Activated CD4-positive, alpha-beta memory T cell treated with anti-CD3 and anti-CD28 coated beads for 36 hours (primary cell): Measurements from ENCODE around the gene LRRC58. TPM values are rescaled to one million over a fixed set of nuclear protein-coding genes. Genes with fewer than 3 reads are reported as not detected.
"Not testable (repeated sequence)": the region's sequence is repeated elsewhere in the genome, so short reads cannot be mapped to it uniquely, and the experiment has no call there.

Experiments used
- CTCF ChIA-PET: fragments of 350-600 bp; sonication (Branson Sonifier 250); formaldehyde crosslinking; loops from one replicate; lab custom pipeline; 2021; ENCODE audit warnings: antibody characterized with exemption, inconsistent platforms; lab: Charles Lee
- POLR2A ChIA-PET: fragments of 350-600 bp; sonication (Branson Sonifier 250); formaldehyde crosslinking; loops from one replicate; lab custom pipeline; 2021; ENCODE audit warnings: antibody characterized with exemption; lab: Charles Lee
- DNase-seq: peaks from one replicate; pipeline ENCODE4 v3.0.0-alpha.2; 2020
- H3K27ac Mint-ChIP-seq: one replicate; pipeline ENCODE4 v1.8.0; 2021; ENCODE audit warnings: mixed read lengths
- H3K27me3 Mint-ChIP-seq: one replicate; pipeline ENCODE4 v1.8.0; 2021; ENCODE audit warnings: mixed read lengths
- H3K36me3 Mint-ChIP-seq: one replicate; pipeline ENCODE4 v1.8.0; 2021; ENCODE audit warnings: mixed read lengths
- H3K4me1 Mint-ChIP-seq: one replicate; pipeline ENCODE4 v1.8.0; 2021; ENCODE audit warnings: low read depth, mixed read lengths
- H3K4me3 Mint-ChIP-seq: one replicate; pipeline ENCODE4 v1.8.0; 2021; ENCODE audit warnings: mild to moderate bottlenecking, mixed read lengths
- H3K9me3 Mint-ChIP-seq: one replicate; pipeline ENCODE4 v1.8.0; 2021; ENCODE audit warnings: mixed read lengths
- intact Hi-C: fragments of 100-400 bp; cut with micrococcal nuclease; formaldehyde crosslinking; loops from one replicate; pipeline ENCODE4 v1.15.1; 2023
- total RNA-seq, 2 experiments: library from RNA; stranded (reverse); gene quantifications; one replicate each; pipeline ENCODE4 v1.2.3, GENCODE V29; 2021

Gene LRRC58
- 10 to 100 TPM; 16.2 to 16.9 TPM for total RNA-seq

- peak within 1 kb of the TSS; percentile 85 for H3K27ac Mint-ChIP-seq
- peaks cover 44% of the 10 kb centered on the region for H3K4me1 Mint-ChIP-seq
- no peaks in the 10 kb centered on the region for H3K27me3 Mint-ChIP-seq
- H3K9me3 Mint-ChIP-seq: no peaks in the 10 kb centered on the region
- H3K4me3 Mint-ChIP-seq: peak within 1 kb of the TSS; percentile 84
- H3K36me3 Mint-ChIP-seq: peaks cover 12% of the 10 kb centered on the region
- CTCF ChIA-PET: interaction anchor here (0.7 to 3.0 kb wide), 7 partner anchors 9 to 457 kb away, joined by 3 to 28 read pairs (median 4); no protein-coding TSS in a partner anchor
- intact Hi-C loops: loop anchor here (1.0 to 10.0 kb wide), 13 partner anchors 11 to 1488 kb away; partner anchors contain the start of genes ARHGAP31, EAF2, GSK3B and GTF2E1
- POLR2A ChIA-PET: interaction anchor here (0.6 to 2.4 kb wide), 8 partner anchors 10 to 886 kb away, joined by 3 to 18 read pairs (median 3); partner anchors contain the start of genes GSK3B and TMEM39A
- DNase-seq: peak; percentile 91
These were observed at the start of gene LRRC58 for GRCh38 chr3:120348991-120349854. TSS of gene LRRC58 (minus strand) at chr3:120349354. CDS start at chr3:120349243, 111 bp downstream.

- no peak for DNase-seq
- ChIA-PET POLR2A (no interaction called here), CTCF (interaction anchor here (0.6 kb wide), 1 partner anchor 507 kb away, joined by 3 read pairs; no protein-coding TSS in a partner anchor)
- Mint-ChIP-seq H3K9me3 (no peaks in the 10 kb centered on the region), H3K36me3 (no peaks in the 10 kb centered on the region), H3K4me3 (no peak overlapping the region), H3K27ac (no peak overlapping the region), H3K4me1 (no peaks in the 10 kb centered on the region), H3K27me3 (no peaks in the 10 kb centered on the region)
- intact Hi-C loops: no loop called here
These were observed 47.3 kb upstream of the LRRC58 start for GRCh38 chr3:120396469-120396868.

- POLR2A ChIA-PET: no interaction called here
- H3K27ac Mint-ChIP-seq: no peak overlapping the region
- no peaks in the 10 kb centered on the region for H3K4me1 Mint-ChIP-seq
- H3K27me3 Mint-ChIP-seq: no peaks in the 10 kb centered on the region
- no peak overlapping the region for H3K4me3 Mint-ChIP-seq
- CTCF ChIA-PET: no interaction called here
- no peaks in the 10 kb centered on the region for H3K36me3 Mint-ChIP-seq
- DNase-seq: no peak
- intact Hi-C loops: no loop called here
- H3K9me3 Mint-ChIP-seq: no peaks in the 10 kb centered on the region
These were observed 45.2 kb upstream of the LRRC58 start for GRCh38 chr3:120394347-120394746.

DNA sequence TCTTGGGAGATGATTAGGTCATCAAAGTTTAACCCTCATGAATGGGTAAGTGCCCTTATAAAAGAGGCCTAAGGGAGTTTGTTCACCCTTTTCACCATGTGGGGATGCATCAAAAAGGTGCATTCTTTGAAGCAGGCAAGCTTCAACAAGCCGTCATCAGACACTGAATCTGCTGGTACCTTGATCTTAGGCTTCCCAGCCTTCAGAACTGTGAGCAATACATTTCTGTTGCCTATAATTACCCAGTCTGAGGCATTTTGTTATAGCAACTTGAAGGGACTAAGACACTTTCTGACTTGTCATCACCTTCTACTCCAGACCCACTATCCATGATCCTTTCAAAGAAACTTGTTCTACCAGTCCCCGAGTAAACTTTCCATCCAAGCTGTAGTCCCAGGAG, 44.6 kb upstream of the LRRC58 start:
- DNase-seq: no peak
- ChIA-PET POLR2A (no interaction called here), CTCF (no interaction called here)
- no peaks in the 10 kb centered on the region for H3K27me3 Mint-ChIP-seq
- H3K9me3 Mint-ChIP-seq: no peaks in the 10 kb centered on the region
- intact Hi-C loops: no loop called here
- H3K4me1 Mint-ChIP-seq: no peaks in the 10 kb centered on the region
- no peaks in the 10 kb centered on the region for H3K36me3 Mint-ChIP-seq
- H3K27ac Mint-ChIP-seq: no peak overlapping the region
- H3K4me3 Mint-ChIP-seq: no peak overlapping the region

- POLR2A ChIA-PET: no interaction called here
- CTCF ChIA-PET: no interaction called here
- Mint-ChIP-seq H3K9me3 (no peaks in the 10 kb centered on the region), H3K4me3 (no peak overlapping the region), H3K27me3 (no peaks in the 10 kb centered on the region), H3K27ac (no peak overlapping the region), H3K4me1 (no peaks in the 10 kb centered on the region), H3K36me3 (no peaks in the 10 kb centered on the region)
- intact Hi-C loops: no loop called here
- no peak for DNase-seq
These were observed 44.1 kb upstream of the LRRC58 start for GRCh38 chr3:120393243-120393642.

- POLR2A ChIA-PET: no interaction called here
- Mint-ChIP-seq H3K27ac (no peak overlapping the region), H3K4me3 (no peak overlapping the region), H3K9me3 (no peaks in the 10 kb centered on the region), H3K27me3 (peaks cover 7% of the 10 kb centered on the region), H3K36me3 (no peaks in the 10 kb centered on the region), H3K4me1 (no peaks in the 10 kb centered on the region)
- intact Hi-C loops: no loop called here
- CTCF ChIA-PET: interaction anchor here (0.6 kb wide), 1 partner anchor 1742 kb away, joined by 3 read pairs; no protein-coding TSS in a partner anchor
- DNase-seq: no peak
These were observed 33.8 kb upstream of the LRRC58 start for GRCh38 chr3:120382941-120383447.

DNA sequence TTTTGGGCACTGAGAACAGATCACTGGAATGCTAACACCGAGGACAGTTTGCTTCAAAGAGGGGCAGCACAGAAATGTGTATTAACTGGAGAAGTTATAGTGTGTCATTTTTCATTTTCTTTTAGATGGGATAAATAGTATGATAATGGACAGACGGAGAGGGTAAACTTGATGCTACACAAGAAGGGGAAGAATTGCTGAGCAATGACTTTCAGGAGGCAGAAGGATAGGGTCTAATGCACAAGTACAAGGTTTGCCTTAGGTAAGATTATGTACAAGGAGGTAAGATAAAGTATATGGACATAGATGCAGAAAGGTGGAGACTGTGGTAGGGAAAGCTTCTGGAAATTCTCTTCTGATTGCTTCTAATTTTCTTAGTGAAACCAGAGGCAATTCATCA, 32.3 kb upstream of the LRRC58 start:
- Mint-ChIP-seq H3K9me3 (no peaks in the 10 kb centered on the region), H3K27ac (no peak overlapping the region), H3K4me1 (no peaks in the 10 kb centered on the region), H3K36me3 (no peaks in the 10 kb centered on the region), H3K4me3 (no peak overlapping the region), H3K27me3 (peaks cover 7% of the 10 kb centered on the region)
- intact Hi-C loops: no loop called here
- DNase-seq: no peak
- ChIA-PET POLR2A (no interaction called here), CTCF (no interaction called here)

GRCh38 chr3:120377948-120378347, 28.8 kb upstream of the LRRC58 start:
- POLR2A ChIA-PET, H3K4me3 Mint-ChIP-seq, H3K9me3 Mint-ChIP-seq: not testable (repeated sequence)

DNA sequence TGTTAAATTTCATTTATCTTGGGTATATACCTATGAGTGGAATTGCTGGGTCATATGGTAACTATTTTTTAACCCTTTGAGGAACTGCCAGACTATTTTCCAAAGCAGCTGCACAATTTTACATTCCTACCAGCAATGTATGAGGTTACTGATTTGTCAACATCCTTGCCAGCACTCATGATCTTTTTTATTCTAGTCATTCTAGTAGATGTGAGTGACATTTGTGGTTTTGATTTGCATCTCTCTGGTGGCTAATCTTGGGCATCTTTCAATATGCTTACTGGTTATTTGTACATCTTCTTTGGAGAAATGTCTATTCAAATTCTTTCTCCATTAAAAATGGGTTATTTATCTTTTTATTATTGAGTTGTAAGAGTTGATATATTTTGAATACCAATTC, 21.3 kb upstream of the LRRC58 start:
- ChIA-PET CTCF (no interaction called here), POLR2A (no interaction called here)
- Mint-ChIP-seq H3K9me3 (no peaks in the 10 kb centered on the region), H3K27me3 (peaks cover 13% of the 10 kb centered on the region), H3K36me3 (no peaks in the 10 kb centered on the region), H3K4me3 (no peak overlapping the region), H3K27ac (no peak overlapping the region), H3K4me1 (no peaks in the 10 kb centered on the region)
- DNase-seq: no peak
- intact Hi-C loops: no loop called here

More at GRCh38 chr3:120377948-120378347, 28.8 kb upstream of the LRRC58 start:
- intact Hi-C loops, DNase-seq, H3K4me1 Mint-ChIP-seq, H3K27me3 Mint-ChIP-seq, CTCF ChIA-PET, H3K27ac Mint-ChIP-seq, H3K36me3 Mint-ChIP-seq: not testable (repeated sequence)

DNA sequence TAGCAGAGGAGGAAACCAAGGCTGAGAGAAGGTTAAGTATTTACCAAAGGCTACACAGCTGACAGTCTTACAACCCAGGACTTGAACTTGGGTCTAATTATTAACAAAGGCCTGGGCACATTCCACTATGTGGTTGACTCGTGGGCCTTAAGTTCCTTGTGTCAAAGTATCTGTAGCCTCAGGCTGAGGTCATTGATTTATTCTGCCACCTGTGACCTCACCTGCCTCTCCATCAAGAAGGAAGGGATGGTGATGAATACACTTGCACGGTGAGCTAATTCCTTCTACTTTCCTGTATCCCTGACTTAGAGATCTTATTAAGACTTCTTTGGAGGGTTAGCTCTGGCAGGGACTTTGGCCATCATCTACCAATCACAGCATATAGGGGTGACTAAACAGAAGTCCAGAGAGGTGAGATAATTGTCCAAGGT, 19.9 kb upstream of the LRRC58 start:
- ChIA-PET POLR2A (no interaction called here), CTCF (interaction anchor here (1.8 kb wide), 1 partner anchor 49 kb away, joined by 4 read pairs; no protein-coding TSS in a partner anchor)
- DNase-seq: no peak
- Mint-ChIP-seq H3K27me3 (peaks cover 13% of the 10 kb centered on the region), H3K36me3 (no peaks in the 10 kb centered on the region), H3K4me1 (no peaks in the 10 kb centered on the region), H3K27ac (no peak overlapping the region), H3K4me3 (no peak overlapping the region), H3K9me3 (no peaks in the 10 kb centered on the region)
- intact Hi-C loops: no loop called here

DNA sequence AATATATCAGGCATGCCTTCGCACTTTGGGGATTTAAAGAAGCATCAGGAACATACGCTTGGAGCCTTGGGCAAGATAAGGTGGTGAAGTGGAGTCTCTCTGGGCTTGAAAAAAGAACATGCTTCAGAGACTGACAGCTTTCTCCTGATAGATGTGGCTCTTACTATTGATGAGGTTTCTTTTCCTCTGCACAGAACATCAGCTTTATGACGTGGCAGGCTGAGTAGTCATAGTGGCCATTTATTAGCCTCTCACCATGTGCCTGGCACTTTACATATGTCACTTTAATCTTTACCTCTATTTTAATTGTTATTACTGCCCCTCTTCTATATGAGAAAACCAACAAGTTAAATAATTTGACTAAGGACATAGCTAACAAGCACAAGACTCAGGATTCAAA, 19.0 kb upstream of the LRRC58 start:
- ChIA-PET POLR2A (no interaction called here), CTCF (interaction anchor here (1.8 kb wide), 1 partner anchor 50 kb away, joined by 4 read pairs; no protein-coding TSS in a partner anchor)
- Mint-ChIP-seq H3K4me3 (no peak overlapping the region), H3K9me3 (no peaks in the 10 kb centered on the region), H3K27me3 (peaks cover 13% of the 10 kb centered on the region), H3K27ac (no peak overlapping the region), H3K36me3 (no peaks in the 10 kb centered on the region), H3K4me1 (no peaks in the 10 kb centered on the region)
- intact Hi-C loops: no loop called here
- DNase-seq: no peak

DNA sequence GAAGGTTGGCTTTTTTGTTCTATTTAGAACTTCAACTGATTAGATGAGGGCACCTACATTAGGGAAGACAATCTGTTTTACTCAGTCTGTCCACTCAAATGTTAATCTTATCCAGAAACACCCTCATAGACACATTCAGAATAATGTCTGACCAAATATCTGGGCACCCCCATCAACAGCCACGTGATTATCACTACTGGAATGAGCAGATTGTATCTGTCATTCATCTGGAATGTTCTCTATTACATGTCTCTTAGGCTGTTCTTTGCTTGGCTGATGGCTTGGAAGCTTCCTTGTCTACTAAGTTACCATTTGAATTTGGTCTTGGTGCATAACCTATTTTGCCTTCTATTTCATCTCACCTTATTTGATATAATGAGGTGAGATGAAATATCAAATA, 15.7 kb upstream of the LRRC58 start:
- Mint-ChIP-seq H3K27ac (no peak overlapping the region), H3K4me1 (no peaks in the 10 kb centered on the region), H3K27me3 (peaks cover 16% of the 10 kb centered on the region), H3K36me3 (no peaks in the 10 kb centered on the region), H3K9me3 (no peaks in the 10 kb centered on the region), H3K4me3 (no peak overlapping the region)
- DNase-seq: no peak
- intact Hi-C loops: no loop called here
- ChIA-PET CTCF (no interaction called here), POLR2A (interaction anchor here (0.8 kb wide), 1 partner anchor 15 kb away, joined by 3 read pairs; the partner anchor contains the start of gene LRRC58)
